ENCODE measurements around the gene ATOH8. TPM values are rescaled to one million over a fixed set of nuclear protein-coding genes. Genes with fewer than 3 reads are reported as not detected.

Gene ATOH8
- total RNA-seq, 1 experiment from 2014 or later: 0.20 TPM

GRCh38 chr2:85721641-85722040 is 32.1 kb upstream of the ATOH8 start:
- H3K9me3 Mint-ChIP-seq: peaks cover 4 to 5% of the 10 kb centered on the region in 2 experiments; a peak in 4 of 5 replicates
- Histone ChIP-seq H3K23me2 (ENCODE audit: insufficient read length, low read depth, low read length, poor library complexity, severe bottlenecking) (no peaks in the 10 kb centered on the region), H2BK15ac (ENCODE audit: low read depth, low read length) (no peak overlapping the region), H3K9ac (ENCODE audit: extremely low read depth, insufficient read length, low read length) (no peak overlapping the region), H4K20me1 (ENCODE audit: control insufficient read depth, insufficient read depth, insufficient read length) (no peaks in the 10 kb centered on the region), H3K79me1 (ENCODE audit: insufficient read depth, low read depth, low read length, poor library complexity, severe bottlenecking) (no peaks in the 10 kb centered on the region), H4K8ac (replicated peaks; ENCODE audit: insufficient read length, low read depth, low read length) (no peak overlapping the region), H3K27ac (ENCODE audit: insufficient read length, low read depth, low read length) (no peak overlapping the region), H3K4me2 (ENCODE audit: insufficient read depth, insufficient read length, low read length) (no peak overlapping the region), H3K23ac (ENCODE audit: insufficient read length, low read depth, low read length) (no peak overlapping the region), H3K4me1 (ENCODE audit: insufficient read depth, low read length) (no peaks in the 10 kb centered on the region), H3K18ac (ENCODE audit: insufficient read length, low read depth, low read length) (no peak overlapping the region), H2BK120ac (ENCODE audit: low read depth, low read length, poor library complexity, severe bottlenecking) (no peak overlapping the region), H3K14ac (ENCODE audit: insufficient read depth, low read length) (no peak overlapping the region), H4K91ac (ENCODE audit: insufficient read length, low read depth, low read length) (no peak overlapping the region), H2BK5ac (ENCODE audit: insufficient read length, low read length) (no peak overlapping the region), H3K79me2 (ENCODE audit: insufficient read depth, low read length) (no peaks in the 10 kb centered on the region), H4K5ac (ENCODE audit: insufficient read length, low read depth, low read length) (no peak overlapping the region), H3K9me3 (ENCODE audit: control insufficient read depth, low read depth, low read length) (no peaks in the 10 kb centered on the region), H2BK12ac (ENCODE audit: insufficient read length, low read depth, low read length) (no peak overlapping the region), H3K4ac (ENCODE audit: low read depth, low read length) (no peak overlapping the region), H3T11ph (ENCODE audit: low read length) (no peak overlapping the region), H2BK20ac (ENCODE audit: low read depth, low read length, poor library complexity, severe bottlenecking) (no peak overlapping the region), H3K56ac (ENCODE audit: insufficient read length, low read depth, low read length) (no peak overlapping the region), H3K27me3 (ENCODE audit: insufficient read depth, low read length) (no peaks in the 10 kb centered on the region), H2AK5ac (ENCODE audit: insufficient read length, low read length) (no peak overlapping the region), H2AFZ (ENCODE audit: low read length) (no peak overlapping the region)
- no CpG with 5 or more reads among the region's 4 CpGs for WGBS (ENCODE audit: extremely low coverage, insufficient read length, low lambda C conversion rate)
- no peak for TF ChIP-seq CTCF (conservative IDR thresholded peaks at IDR 0.05)
- H3K27ac Mint-ChIP-seq: no peak overlapping the region; a peak in 1 of 7 replicates
- H3K27me3 Mint-ChIP-seq (ENCODE audit: low read depth): peaks cover 9% of the 10 kb centered on the region
- H3K36me3 Mint-ChIP-seq (ENCODE audit: insufficient read depth in 1 of 3, low read depth in 3 of 3): no peaks in the 10 kb centered on the region; a peak in 1 of 7 replicates
- no peak overlapping the region for H3K4me3 Mint-ChIP-seq
- peaks cover 5 to 8% of the 10 kb centered on the region in 2 experiments for H3K4me1 Mint-ChIP-seq
- no peak for DNase-seq
